Liver (tissue), 3 donors: ENCODE results near the gene PDE10A.

Source experiments
- GABPA ChIP-seq, 2 donors: IDR thresholded peaks in 1 of 2; conservative IDR thresholded peaks in 1 of 2; 2 replicates each; pipeline ENCODE4 v1.6.1; 2016; ENCODE audit warnings: antibody characterized with exemption in 2 of 2, mild to moderate bottlenecking in 1 of 2, moderate library complexity in 1 of 2
- JUND ChIP-seq, 2 donors: IDR thresholded peaks; 2 replicates each; pipeline ENCODE4 v1.6.1; 2016; ENCODE audit warnings: antibody characterized with exemption in 2 of 2
- RAD21 ChIP-seq, 2 donors: IDR thresholded peaks; 2 replicates each; pipeline ENCODE4 v1.6.1; 2016; ENCODE audit warnings: antibody characterized with exemption in 2 of 2, mild to moderate bottlenecking in 2 of 2
- RXRA ChIP-seq, 2 donors: IDR thresholded peaks; 2 replicates each; pipeline ENCODE4 v1.6.1; 2017 to 2018; ENCODE audit warnings: antibody characterized with exemption in 2 of 2, mild to moderate bottlenecking in 1 of 2
- SP1 ChIP-seq: IDR thresholded peaks from 2 replicates; pipeline ENCODE4 v1.6.1; 2018; ENCODE audit warnings: antibody characterized with exemption, mild to moderate bottlenecking
- TAF1 ChIP-seq: conservative IDR thresholded peaks from 2 replicates; pipeline ENCODE4 v1.6.1; 2016; ENCODE audit warnings: antibody characterized with exemption, mild to moderate bottlenecking
- YY1 ChIP-seq: IDR thresholded peaks from 2 replicates; pipeline ENCODE4 v1.6.1; 2016; ENCODE audit warnings: antibody characterized with exemption, mild to moderate bottlenecking
- ZBTB33 ChIP-seq: IDR thresholded peaks from 2 replicates; pipeline ENCODE4 v1.6.1; 2016; ENCODE audit warnings: antibody characterized with exemption
- TF ChIP-seq, protein P1 (sequence below): fragments of 150-350 bp; IDR thresholded peaks from 2 replicates; pipeline ENCODE4 v1.5.1; 2017; ENCODE audit warnings: improper control_type of control experiment, low read depth, low read length; ENCODE audit not compliant: missing input control
- TF ChIP-seq, protein P2 (sequence below): IDR thresholded peaks from 2 replicates; pipeline ENCODE4 v1.6.1; 2016; ENCODE audit warnings: antibody characterized with exemption, mild to moderate bottlenecking
- TF ChIP-seq, protein P3 (sequence below): IDR thresholded peaks from 2 replicates; pipeline ENCODE4 v1.6.1; 2016; ENCODE audit warnings: antibody characterized with exemption
- TF ChIP-seq, protein P4 (sequence below): IDR thresholded peaks from 2 replicates; pipeline ENCODE4 v1.6.1; 2016; ENCODE audit warnings: antibody characterized with exemption
- donor health status: healthy.
- donor health status: healthy.

- TF ChIP-seq, protein P1, sequence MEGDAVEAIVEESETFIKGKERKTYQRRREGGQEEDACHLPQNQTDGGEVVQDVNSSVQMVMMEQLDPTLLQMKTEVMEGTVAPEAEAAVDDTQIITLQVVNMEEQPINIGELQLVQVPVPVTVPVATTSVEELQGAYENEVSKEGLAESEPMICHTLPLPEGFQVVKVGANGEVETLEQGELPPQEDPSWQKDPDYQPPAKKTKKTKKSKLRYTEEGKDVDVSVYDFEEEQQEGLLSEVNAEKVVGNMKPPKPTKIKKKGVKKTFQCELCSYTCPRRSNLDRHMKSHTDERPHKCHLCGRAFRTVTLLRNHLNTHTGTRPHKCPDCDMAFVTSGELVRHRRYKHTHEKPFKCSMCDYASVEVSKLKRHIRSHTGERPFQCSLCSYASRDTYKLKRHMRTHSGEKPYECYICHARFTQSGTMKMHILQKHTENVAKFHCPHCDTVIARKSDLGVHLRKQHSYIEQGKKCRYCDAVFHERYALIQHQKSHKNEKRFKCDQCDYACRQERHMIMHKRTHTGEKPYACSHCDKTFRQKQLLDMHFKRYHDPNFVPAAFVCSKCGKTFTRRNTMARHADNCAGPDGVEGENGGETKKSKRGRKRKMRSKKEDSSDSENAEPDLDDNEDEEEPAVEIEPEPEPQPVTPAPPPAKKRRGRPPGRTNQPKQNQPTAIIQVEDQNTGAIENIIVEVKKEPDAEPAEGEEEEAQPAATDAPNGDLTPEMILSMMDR: no peak
- TF ChIP-seq TAF1 (no peak), RAD21 (IDR thresholded peaks at IDR 0.05) (no peak), RXRA (IDR thresholded peaks at IDR 0.05) (no peak), SP1 (no peak), GABPA (IDR thresholded peaks at IDR 0.05 in 1 of 2, conservative IDR thresholded peaks at IDR 0.05 in 1 of 2) (no peak), YY1 (no peak), ZBTB33 (no peak), JUND (IDR thresholded peaks at IDR 0.05) (no peak)
- TF ChIP-seq, protein P2, sequence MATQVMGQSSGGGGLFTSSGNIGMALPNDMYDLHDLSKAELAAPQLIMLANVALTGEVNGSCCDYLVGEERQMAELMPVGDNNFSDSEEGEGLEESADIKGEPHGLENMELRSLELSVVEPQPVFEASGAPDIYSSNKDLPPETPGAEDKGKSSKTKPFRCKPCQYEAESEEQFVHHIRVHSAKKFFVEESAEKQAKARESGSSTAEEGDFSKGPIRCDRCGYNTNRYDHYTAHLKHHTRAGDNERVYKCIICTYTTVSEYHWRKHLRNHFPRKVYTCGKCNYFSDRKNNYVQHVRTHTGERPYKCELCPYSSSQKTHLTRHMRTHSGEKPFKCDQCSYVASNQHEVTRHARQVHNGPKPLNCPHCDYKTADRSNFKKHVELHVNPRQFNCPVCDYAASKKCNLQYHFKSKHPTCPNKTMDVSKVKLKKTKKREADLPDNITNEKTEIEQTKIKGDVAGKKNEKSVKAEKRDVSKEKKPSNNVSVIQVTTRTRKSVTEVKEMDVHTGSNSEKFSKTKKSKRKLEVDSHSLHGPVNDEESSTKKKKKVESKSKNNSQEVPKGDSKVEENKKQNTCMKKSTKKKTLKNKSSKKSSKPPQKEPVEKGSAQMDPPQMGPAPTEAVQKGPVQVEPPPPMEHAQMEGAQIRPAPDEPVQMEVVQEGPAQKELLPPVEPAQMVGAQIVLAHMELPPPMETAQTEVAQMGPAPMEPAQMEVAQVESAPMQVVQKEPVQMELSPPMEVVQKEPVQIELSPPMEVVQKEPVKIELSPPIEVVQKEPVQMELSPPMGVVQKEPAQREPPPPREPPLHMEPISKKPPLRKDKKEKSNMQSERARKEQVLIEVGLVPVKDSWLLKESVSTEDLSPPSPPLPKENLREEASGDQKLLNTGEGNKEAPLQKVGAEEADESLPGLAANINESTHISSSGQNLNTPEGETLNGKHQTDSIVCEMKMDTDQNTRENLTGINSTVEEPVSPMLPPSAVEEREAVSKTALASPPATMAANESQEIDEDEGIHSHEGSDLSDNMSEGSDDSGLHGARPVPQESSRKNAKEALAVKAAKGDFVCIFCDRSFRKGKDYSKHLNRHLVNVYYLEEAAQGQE: no peak
- TF ChIP-seq, protein P3, sequence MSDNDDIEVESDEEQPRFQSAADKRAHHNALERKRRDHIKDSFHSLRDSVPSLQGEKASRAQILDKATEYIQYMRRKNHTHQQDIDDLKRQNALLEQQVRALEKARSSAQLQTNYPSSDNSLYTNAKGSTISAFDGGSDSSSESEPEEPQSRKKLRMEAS: no peak
- TF ChIP-seq, protein P4, sequence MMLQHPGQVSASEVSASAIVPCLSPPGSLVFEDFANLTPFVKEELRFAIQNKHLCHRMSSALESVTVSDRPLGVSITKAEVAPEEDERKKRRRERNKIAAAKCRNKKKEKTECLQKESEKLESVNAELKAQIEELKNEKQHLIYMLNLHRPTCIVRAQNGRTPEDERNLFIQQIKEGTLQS: no peak
Observed at GRCh38 chr6:165668951-165669350, 5.9 kb upstream of the PDE10A start.
